GM13977 (cell line): ENCODE data around the gene KLHL29.

Source experiments
- DNase-seq: peaks from one replicate; pipeline ENCODE4 v3.0.0; 2012; ENCODE audit warnings: low spot score
- in situ Hi-C: fragments of 300-500 bp; cut with MboI; formaldehyde crosslinking; loops from one replicate; pipeline ENCODE4 v1.12.0; 2022; ENCODE audit warnings: low sequenced_read_pairs, low pct_unique_long_range_greater_than_20kb, mixed read lengths, inconsistent platforms; ENCODE audit not compliant: unreplicated experiment
- TF ChIP-seq, protein P1 (sequence below): IDR thresholded peaks from 2 replicates; pipeline ENCODE4 v1.5.1; 2012; ENCODE audit warnings: mild to moderate bottlenecking, control low read depth; ENCODE audit not compliant: insufficient read depth; ENCODE audit errors: extremely low read depth, missing control alignments

The KLHL29 gene

GRCh38 chr2:23632386-23632785 is 247.4 kb downstream of the KLHL29 start:
- DNase-seq = no peak
- in situ Hi-C loops = no loop called here
- TF ChIP-seq, protein P1, sequence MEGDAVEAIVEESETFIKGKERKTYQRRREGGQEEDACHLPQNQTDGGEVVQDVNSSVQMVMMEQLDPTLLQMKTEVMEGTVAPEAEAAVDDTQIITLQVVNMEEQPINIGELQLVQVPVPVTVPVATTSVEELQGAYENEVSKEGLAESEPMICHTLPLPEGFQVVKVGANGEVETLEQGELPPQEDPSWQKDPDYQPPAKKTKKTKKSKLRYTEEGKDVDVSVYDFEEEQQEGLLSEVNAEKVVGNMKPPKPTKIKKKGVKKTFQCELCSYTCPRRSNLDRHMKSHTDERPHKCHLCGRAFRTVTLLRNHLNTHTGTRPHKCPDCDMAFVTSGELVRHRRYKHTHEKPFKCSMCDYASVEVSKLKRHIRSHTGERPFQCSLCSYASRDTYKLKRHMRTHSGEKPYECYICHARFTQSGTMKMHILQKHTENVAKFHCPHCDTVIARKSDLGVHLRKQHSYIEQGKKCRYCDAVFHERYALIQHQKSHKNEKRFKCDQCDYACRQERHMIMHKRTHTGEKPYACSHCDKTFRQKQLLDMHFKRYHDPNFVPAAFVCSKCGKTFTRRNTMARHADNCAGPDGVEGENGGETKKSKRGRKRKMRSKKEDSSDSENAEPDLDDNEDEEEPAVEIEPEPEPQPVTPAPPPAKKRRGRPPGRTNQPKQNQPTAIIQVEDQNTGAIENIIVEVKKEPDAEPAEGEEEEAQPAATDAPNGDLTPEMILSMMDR = no peak

- TF ChIP-seq, protein P1 = no peak
- DNase-seq = no peak
- in situ Hi-C loops = no loop called here
These were observed 247.9 kb downstream of the KLHL29 start for GRCh38 chr2:23632831-23633395.

DNA sequence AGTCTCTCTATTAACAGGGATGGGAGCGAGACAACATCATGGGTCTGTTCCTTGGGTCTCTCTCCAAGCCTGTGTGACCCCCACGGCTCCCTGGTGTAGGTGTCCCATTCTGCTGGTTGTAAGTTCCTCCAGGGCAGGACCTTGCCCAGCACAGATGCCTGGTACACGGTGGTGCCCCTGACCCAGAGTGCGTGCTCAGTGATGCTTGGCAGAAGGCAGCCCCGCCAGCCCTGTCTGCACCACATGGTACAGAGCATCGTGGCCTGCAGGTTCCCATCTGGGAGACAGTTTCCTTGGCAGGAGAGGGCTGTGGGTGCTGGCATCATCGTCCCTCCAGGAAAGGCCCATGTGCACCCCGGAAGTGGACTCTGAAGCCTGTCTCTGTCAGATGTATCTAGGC is 249.0 kb downstream of the KLHL29 start:
- no peak for DNase-seq
- in situ Hi-C loops = no loop called here
- TF ChIP-seq, protein P1 = no peak

- TF ChIP-seq, protein P1 = no peak
- in situ Hi-C loops = no loop called here
- no peak for DNase-seq
These were observed 250.7 kb downstream of the KLHL29 start for GRCh38 chr2:23635442-23636340.

GRCh38 chr2:23636426-23636825 is 251.4 kb downstream of the KLHL29 start:
- in situ Hi-C loops = no loop called here
- DNase-seq = no peak
- TF ChIP-seq, protein P1 = no peak

GRCh38 chr2:23637011-23637778 is 252.2 kb downstream of the KLHL29 start:
- in situ Hi-C loops = no loop called here
- TF ChIP-seq, protein P1 = no peak
- DNase-seq = no peak
